HG02642 (cell line): ENCODE results near the gene SERPINB12.

Experiments
- ATAC-seq: cut with Tn5 transposase; IDR thresholded peaks from one replicate; pipeline ENCODE4 v1.9.1; 2021; ENCODE audit warnings: mild to moderate bottlenecking; ENCODE audit not compliant: unreplicated experiment, poor library complexity

The SERPINB12 gene

GRCh38 chr18:63592471-63592870, 50.3 kb downstream of the SERPINB12 start:
- ATAC-seq = no peak

DNA sequence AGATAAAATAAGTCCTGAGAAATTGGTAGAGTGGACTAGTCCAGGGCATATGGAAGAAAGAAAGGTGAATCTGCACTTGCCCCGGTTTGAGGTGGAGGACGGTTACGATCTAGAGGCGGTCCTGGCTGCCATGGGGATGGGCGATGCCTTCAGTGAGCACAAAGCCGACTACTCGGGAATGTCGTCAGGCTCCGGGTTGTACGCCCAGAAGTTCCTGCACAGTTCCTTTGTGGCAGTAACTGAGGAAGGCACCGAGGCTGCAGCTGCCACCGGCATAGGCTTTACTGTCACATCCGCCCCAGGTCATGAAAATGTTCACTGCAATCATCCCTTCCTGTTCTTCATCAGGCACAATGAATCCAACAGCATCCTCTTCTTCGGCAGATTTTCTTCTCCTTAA, 54.8 kb downstream of the SERPINB12 start:
- ATAC-seq = no peak

DNA sequence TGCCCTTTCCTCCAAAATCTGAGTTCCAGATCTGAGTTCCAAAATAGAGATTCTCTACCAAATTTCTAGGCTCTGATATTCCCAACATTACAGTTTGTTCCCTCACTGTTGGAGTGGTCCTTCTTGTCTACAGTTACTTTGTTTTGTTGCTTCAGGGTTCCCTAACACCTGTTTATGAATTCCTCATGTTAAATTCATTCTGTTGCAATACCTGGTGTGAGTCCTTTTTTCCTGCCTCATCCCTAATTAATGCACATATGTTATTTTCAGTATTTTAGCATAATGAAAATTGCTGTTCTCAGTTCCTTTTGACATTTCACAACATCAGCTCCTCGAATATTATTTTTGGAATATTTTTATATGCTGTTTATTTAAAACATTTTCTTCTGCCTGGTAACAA, 61.2 kb downstream of the SERPINB12 start:
- ATAC-seq = no peak

DNA sequence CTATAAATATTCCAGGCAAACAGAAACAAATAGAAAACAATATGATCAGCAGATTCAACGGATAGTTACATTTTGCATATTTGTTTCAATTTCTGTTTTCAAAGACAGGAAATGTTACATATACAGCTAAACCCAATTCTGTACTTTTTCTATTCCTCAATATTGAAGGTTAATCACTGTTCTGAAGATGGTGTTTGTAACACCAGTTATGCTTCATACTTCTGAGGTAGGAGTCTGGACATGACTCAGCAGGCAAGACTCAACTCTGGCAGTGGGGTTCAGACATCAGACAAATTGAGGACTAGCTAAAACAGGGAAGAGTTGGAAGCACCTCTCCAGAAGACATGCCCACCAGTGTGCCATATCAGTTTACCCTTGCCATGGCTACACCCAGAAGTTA, 61.6 kb downstream of the SERPINB12 start:
- peak; percentile 90 for ATAC-seq

GRCh38 chr18:63604791-63605567, 62.8 kb downstream of the SERPINB12 start:
- no peak for ATAC-seq

DNA sequence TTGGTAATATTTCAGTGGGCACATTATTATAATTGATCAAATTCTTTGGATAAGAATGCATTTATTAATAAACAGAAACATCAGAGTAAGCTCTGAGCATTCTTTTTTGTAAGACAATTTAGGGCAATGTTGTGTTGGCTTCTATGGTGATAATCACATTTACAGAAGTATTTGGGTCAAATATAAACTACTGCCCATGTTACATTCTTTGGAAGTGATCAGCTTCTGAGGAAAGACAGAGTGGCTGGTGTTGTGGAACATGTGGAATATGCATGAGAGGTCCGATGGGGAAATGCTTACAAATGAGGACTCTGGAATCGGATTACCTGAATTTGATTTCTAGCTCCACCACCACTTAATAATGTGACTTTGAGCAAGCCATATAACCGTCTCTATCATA, 64.4 kb downstream of the SERPINB12 start:
- ATAC-seq = no peak

GRCh38 chr18:63613420-63613819, 71.3 kb downstream of the SERPINB12 start:
- no peak for ATAC-seq

GRCh38 chr18:63617049-63617914, 75.1 kb downstream of the SERPINB12 start:
- no peak for ATAC-seq

GRCh38 chr18:63617915-63618234, 75.7 kb downstream of the SERPINB12 start:
- ATAC-seq = no peak
